K562 (cell line): ENCODE results near the gene ORC3. TPM values are rescaled to one million over a fixed set of nuclear protein-coding genes. Genes with fewer than 3 reads are reported as not detected.
A peak's percentile ranks its signal among the peaks of the same experiment; 100 is the strongest.

Experiments
- ELF4 ChIP-seq: fragments of 450-650 bp; formaldehyde crosslinking; IDR thresholded peaks from 2 replicates; pipeline ENCODE4 v1.4.0; 2022; ENCODE audit warnings: missing genetic modification characterization
- HNRNPUL1 ChIP-seq: fragments of 200-400 bp; formaldehyde crosslinking; IDR thresholded peaks from 2 replicates; pipeline ENCODE4 v1.6.1; 2017; ENCODE audit warnings: low read length
- MYBL2 ChIP-seq, 2 experiments: fragments of 450-650 bp in 1 of 2; sonication (generic) in 1 of 2; formaldehyde crosslinking in 1 of 2; IDR thresholded peaks; 2 replicates each; pipeline versions ENCODE4 v1.6.1 to v1.8.1; 2017 to 2022; ENCODE audit warnings: borderline replicate concordance in 1 of 2, inconsistent platforms in 1 of 2, low read depth in 1 of 2, mild to moderate bottlenecking in 1 of 2, missing genetic modification reagents in 1 of 2, moderate library complexity in 1 of 2
- PHTF2 ChIP-seq: fragments of 250-450 bp; sonication (Bioruptor Pico); IDR thresholded peaks from 2 replicates; pipeline ENCODE4 v1.5.0; 2021; ENCODE audit warnings: mild to moderate bottlenecking
- POLR2G ChIP-seq: fragments of 200-400 bp; formaldehyde crosslinking; IDR thresholded peaks from 2 replicates; pipeline ENCODE4 v1.6.1; 2017; ENCODE audit warnings: low read depth, mild to moderate bottlenecking, antibody characterized with exemption, low read length, moderate library complexity
- RBM17 ChIP-seq: fragments of 200-400 bp; formaldehyde crosslinking; IDR thresholded peaks from 2 replicates; pipeline ENCODE4 v1.6.1; 2017; ENCODE audit warnings: low read depth, mild to moderate bottlenecking, low read length, borderline replicate concordance
- SREBF2 ChIP-seq: sonication (generic); formaldehyde crosslinking; IDR thresholded peaks from 2 replicates; pipeline ENCODE4 v1.4.0; 2020; ENCODE audit warnings: mild to moderate bottlenecking, missing genetic modification reagents
- SRSF3 ChIP-seq: fragments of 200-400 bp; formaldehyde crosslinking; IDR thresholded peaks from 2 replicates; pipeline ENCODE4 v1.6.1; 2016; ENCODE audit warnings: mild to moderate bottlenecking, low read length, moderate library complexity; ENCODE audit not compliant: insufficient read depth
- TCF3 ChIP-seq: sonication (generic); formaldehyde crosslinking; IDR thresholded peaks from 2 replicates; pipeline ENCODE4 v1.4.0; 2020; ENCODE audit warnings: mild to moderate bottlenecking, missing genetic modification reagents
- TFE3 ChIP-seq: fragments of 450-650 bp; formaldehyde crosslinking; IDR thresholded peaks from 2 replicates; pipeline ENCODE4 v1.4.0; 2020; ENCODE audit warnings: mild to moderate bottlenecking, mixed read lengths
- TGIF2 ChIP-seq: sonication (generic); formaldehyde crosslinking; IDR thresholded peaks from 2 replicates; pipeline ENCODE4 v1.8.1; 2022; ENCODE audit warnings: mild to moderate bottlenecking, missing genetic modification reagents, moderate library complexity
- ZBTB8A ChIP-seq: fragments of 450-650 bp; IDR thresholded peaks from 2 replicates; pipeline ENCODE4 v1.6.1; 2018; ENCODE audit warnings: mild to moderate bottlenecking, moderate library complexity; ENCODE audit not compliant: partially characterized antibody
- ZNF184 ChIP-seq: sonication (generic); formaldehyde crosslinking; IDR thresholded peaks from 2 replicates; pipeline ENCODE4 v1.5.0; 2020; ENCODE audit warnings: missing genetic modification reagents
- ZNF311 ChIP-seq: fragments of 250-450 bp; sonication (Bioruptor Pico); IDR thresholded peaks from 2 replicates; pipeline ENCODE4 v1.4.0; 2020; ENCODE audit warnings: mild to moderate bottlenecking, moderate library complexity
- ZNF592 ChIP-seq: fragments of 450-650 bp; IDR thresholded peaks from 2 replicates; pipeline ENCODE4 v1.6.1; 2017; ENCODE audit warnings: antibody characterized with exemption, mild to moderate bottlenecking
- ZNF77 ChIP-seq: fragments of 250-450 bp; sonication (Bioruptor Pico); IDR thresholded peaks from 2 replicates; pipeline ENCODE4 v1.5.0; 2020
- polyA plus RNA-seq, 8 experiments: library from polyadenylated mRNA; depleted of rRNA in 4 of 8; stranded (reverse) in 5 of 8; unstranded in 3 of 8; fragments of >200 nt; fragmentation: Nextera tagmentation in 2 of 8; fragmentation: Illumina TruSeq in 1 of 8; extraction: Ambion mirVana in 2 of 8; extraction: Trizol in 1 of 8; gene quantifications; 2 replicates each; pipeline versions ENCODE4 v1.2.1 to v1.2.3, GENCODE V29; 2011 to 2014; ENCODE audit warnings: inconsistent platforms in 1 of 8, missing spikeins in 1 of 8
- total RNA-seq, 7 experiments: library from RNA; depleted of rRNA in 6 of 7; stranded (reverse); fragments of >200 nt in 6 of 7; fragmentation: Illumina TruSeq in 2 of 7; extraction: Trizol in 2 of 7; gene quantifications; 2 replicates each; pipeline versions ENCODE4 v1.2.1 to v1.2.3, GENCODE V29; 2011 to 2021; ENCODE audit warnings: low replicate concordance in 1 of 7
- TF ChIP-seq, protein P1 (sequence below): sonication (generic); formaldehyde crosslinking; IDR thresholded peaks from 2 replicates; pipeline ENCODE4 v1.8.0; 2022; ENCODE audit warnings: mild to moderate bottlenecking, missing genetic modification reagents
- TF ChIP-seq, protein P2 (sequence below): sonication (generic); formaldehyde crosslinking; IDR thresholded peaks from 2 replicates; pipeline ENCODE4 v1.9.0; 2022; ENCODE audit warnings: mild to moderate bottlenecking, missing genetic modification reagents

The ORC3 gene
- total and polyA plus RNA-seq, 9 of the 15 experiments (the other 6 are each of a cell fraction or from before 2014, with no cell fraction given): 28.8 to 159 (median 74.8) TPM

GRCh38 chr6:87701676-87702588 is 112.0 kb downstream of the ORC3 start, which contains the start of gene AKIRIN2 (continued):
- TF ChIP-seq, protein P1, sequence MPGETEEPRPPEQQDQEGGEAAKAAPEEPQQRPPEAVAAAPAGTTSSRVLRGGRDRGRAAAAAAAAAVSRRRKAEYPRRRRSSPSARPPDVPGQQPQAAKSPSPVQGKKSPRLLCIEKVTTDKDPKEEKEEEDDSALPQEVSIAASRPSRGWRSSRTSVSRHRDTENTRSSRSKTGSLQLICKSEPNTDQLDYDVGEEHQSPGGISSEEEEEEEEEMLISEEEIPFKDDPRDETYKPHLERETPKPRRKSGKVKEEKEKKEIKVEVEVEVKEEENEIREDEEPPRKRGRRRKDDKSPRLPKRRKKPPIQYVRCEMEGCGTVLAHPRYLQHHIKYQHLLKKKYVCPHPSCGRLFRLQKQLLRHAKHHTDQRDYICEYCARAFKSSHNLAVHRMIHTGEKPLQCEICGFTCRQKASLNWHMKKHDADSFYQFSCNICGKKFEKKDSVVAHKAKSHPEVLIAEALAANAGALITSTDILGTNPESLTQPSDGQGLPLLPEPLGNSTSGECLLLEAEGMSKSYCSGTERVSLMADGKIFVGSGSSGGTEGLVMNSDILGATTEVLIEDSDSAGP: no peak
- TF ChIP-seq TFE3 (CRISPR knock-in tag): no peak
- no peak for TF ChIP-seq RBM17
- TF ChIP-seq ELF4: peak; percentile 75; the same call in 1 of the 2 replicates
- no peak for TF ChIP-seq ZNF184 (CRISPR knock-in tag)
- TF ChIP-seq ZNF592: peak; percentile 84
- 0 out of 2 replicates have a peak, but pooled peaks have one; percentile 78 for TF ChIP-seq TGIF2 (CRISPR knock-in tag)
- TF ChIP-seq ZBTB8A: no peak
- TF ChIP-seq SRSF3: 0 out of 2 replicates have a peak, but pooled peaks have one; percentile 39
- no peak for TF ChIP-seq PHTF2
- peak; percentile 94 for TF ChIP-seq POLR2G
- no peak for TF ChIP-seq ZNF311
- TF ChIP-seq ZNF77 (CRISPR knock-in tag): no peak
- no peak for TF ChIP-seq SREBF2 (CRISPR knock-in tag)
- no peak for TF ChIP-seq HNRNPUL1
- TF ChIP-seq MYBL2 (IDR thresholded peaks at IDR 0.05; ENCODE audit: low read depth): peak; percentile 95
- TF ChIP-seq MYBL2 (CRISPR knock-in tag; IDR thresholded peaks at IDR 0.05; ENCODE audit: borderline replicate concordance): no peak
- TF ChIP-seq TCF3: no peak
- TF ChIP-seq, protein P2, sequence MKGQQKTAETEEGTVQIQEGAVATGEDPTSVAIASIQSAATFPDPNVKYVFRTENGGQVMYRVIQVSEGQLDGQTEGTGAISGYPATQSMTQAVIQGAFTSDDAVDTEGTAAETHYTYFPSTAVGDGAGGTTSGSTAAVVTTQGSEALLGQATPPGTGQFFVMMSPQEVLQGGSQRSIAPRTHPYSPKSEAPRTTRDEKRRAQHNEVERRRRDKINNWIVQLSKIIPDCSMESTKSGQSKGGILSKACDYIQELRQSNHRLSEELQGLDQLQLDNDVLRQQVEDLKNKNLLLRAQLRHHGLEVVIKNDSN (CRISPR knock-in tag): no peak
